Parathyroid adenoma (tissue), 2 donors: Measurements from ENCODE around the gene IL12A.

Experiments
- H2AFZ ChIP-seq: fragments of 300-600 bp; sonication (generic); one replicate; pipeline ENCODE4 v1.7.0; 2017; ENCODE audit warnings: antibody characterized with exemption, mild to moderate bottlenecking
- H3K27ac ChIP-seq: fragments of 300-600 bp; sonication (generic); one replicate; pipeline ENCODE4 v1.7.0; 2017
- H3K27me3 ChIP-seq: fragments of 300-600 bp; sonication (generic); one replicate; pipeline ENCODE4 v1.7.0; 2017; ENCODE audit warnings: low read length; ENCODE audit not compliant: control insufficient read depth, insufficient read depth
- H3K36me3 ChIP-seq: fragments of 300-600 bp; sonication (generic); one replicate; pipeline ENCODE4 v1.7.0; 2017; ENCODE audit warnings: low read length; ENCODE audit not compliant: control insufficient read depth, insufficient read depth
- H3K4me1 ChIP-seq: fragments of 300-600 bp; sonication (generic); one replicate; pipeline ENCODE4 v1.7.0; 2017; ENCODE audit warnings: control low read depth
- H3K4me2 ChIP-seq: fragments of 300-600 bp; sonication (generic); one replicate; pipeline ENCODE4 v1.7.0; 2017; ENCODE audit warnings: low read length
- H3K4me3 ChIP-seq: fragments of 300-600 bp; sonication (generic); one replicate; pipeline ENCODE4 v1.7.0; 2017; ENCODE audit warnings: low read depth, low read length
- H3K79me2 ChIP-seq: fragments of 300-600 bp; sonication (generic); one replicate; pipeline ENCODE4 v1.7.0; 2017; ENCODE audit warnings: control low read depth
- H3K9ac ChIP-seq: fragments of 300-600 bp; sonication (generic); one replicate; pipeline ENCODE4 v1.7.0; 2017; ENCODE audit warnings: mild to moderate bottlenecking
- H3K9me3 ChIP-seq: fragments of 300-600 bp; sonication (generic); one replicate; pipeline ENCODE4 v1.7.0; 2017; ENCODE audit warnings: low read length; ENCODE audit not compliant: control insufficient read depth
- TF ChIP-seq, protein P1 (sequence below): fragments of 300-600 bp; sonication (generic); IDR thresholded peaks from one replicate; pipeline ENCODE4 v1.7.0; 2017; ENCODE audit warnings: antibody characterized with exemption, mild to moderate bottlenecking
- donor health status: primary hyperparathyroidism.

The IL12A gene

GRCh38 chr3:159996018-159996417 lies 7.4 kb downstream of the IL12A start:
- Histone ChIP-seq H3K4me3 (no peak overlapping the region), H2AFZ (no peak overlapping the region), H3K4me1 (no peaks in the 10 kb centered on the region), H3K9me3 (no peaks in the 10 kb centered on the region), H3K9ac (no peak overlapping the region), H3K36me3 (no peaks in the 10 kb centered on the region), H3K79me2 (no peaks in the 10 kb centered on the region), H3K27me3 (no peaks in the 10 kb centered on the region), H3K27ac (no peak overlapping the region), H3K4me2 (no peak overlapping the region)
- TF ChIP-seq, protein P1, sequence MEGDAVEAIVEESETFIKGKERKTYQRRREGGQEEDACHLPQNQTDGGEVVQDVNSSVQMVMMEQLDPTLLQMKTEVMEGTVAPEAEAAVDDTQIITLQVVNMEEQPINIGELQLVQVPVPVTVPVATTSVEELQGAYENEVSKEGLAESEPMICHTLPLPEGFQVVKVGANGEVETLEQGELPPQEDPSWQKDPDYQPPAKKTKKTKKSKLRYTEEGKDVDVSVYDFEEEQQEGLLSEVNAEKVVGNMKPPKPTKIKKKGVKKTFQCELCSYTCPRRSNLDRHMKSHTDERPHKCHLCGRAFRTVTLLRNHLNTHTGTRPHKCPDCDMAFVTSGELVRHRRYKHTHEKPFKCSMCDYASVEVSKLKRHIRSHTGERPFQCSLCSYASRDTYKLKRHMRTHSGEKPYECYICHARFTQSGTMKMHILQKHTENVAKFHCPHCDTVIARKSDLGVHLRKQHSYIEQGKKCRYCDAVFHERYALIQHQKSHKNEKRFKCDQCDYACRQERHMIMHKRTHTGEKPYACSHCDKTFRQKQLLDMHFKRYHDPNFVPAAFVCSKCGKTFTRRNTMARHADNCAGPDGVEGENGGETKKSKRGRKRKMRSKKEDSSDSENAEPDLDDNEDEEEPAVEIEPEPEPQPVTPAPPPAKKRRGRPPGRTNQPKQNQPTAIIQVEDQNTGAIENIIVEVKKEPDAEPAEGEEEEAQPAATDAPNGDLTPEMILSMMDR, result no peak

DNA sequence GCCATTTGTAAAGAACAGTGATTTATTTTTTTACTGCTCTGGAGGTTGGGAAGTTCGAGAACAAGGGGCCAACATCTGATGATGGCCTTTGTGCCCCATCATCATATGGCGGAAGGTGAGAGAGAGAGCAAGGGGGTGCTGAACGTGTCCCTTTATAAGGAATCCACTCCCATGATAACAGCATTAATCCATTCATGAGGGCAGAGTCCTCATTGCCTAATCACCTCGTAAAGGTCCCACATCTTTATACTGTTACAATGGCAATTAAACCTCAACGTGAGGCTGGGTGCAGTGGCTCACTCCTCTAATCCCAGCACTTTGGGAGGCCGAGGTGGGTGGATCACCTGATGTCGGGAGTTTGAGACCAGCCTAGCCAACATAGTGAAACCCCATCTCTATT lies 8.3 kb downstream of the IL12A start:
- Histone ChIP-seq H3K4me1 (no peaks in the 10 kb centered on the region), H3K36me3 (no peaks in the 10 kb centered on the region), H3K9me3 (no peaks in the 10 kb centered on the region), H3K4me3 (no peak overlapping the region), H3K79me2 (no peaks in the 10 kb centered on the region), H3K27ac (no peak overlapping the region), H3K4me2 (no peak overlapping the region), H3K9ac (no peak overlapping the region), H2AFZ (no peak overlapping the region), H3K27me3 (no peaks in the 10 kb centered on the region)
- TF ChIP-seq, protein P1, result no peak

DNA sequence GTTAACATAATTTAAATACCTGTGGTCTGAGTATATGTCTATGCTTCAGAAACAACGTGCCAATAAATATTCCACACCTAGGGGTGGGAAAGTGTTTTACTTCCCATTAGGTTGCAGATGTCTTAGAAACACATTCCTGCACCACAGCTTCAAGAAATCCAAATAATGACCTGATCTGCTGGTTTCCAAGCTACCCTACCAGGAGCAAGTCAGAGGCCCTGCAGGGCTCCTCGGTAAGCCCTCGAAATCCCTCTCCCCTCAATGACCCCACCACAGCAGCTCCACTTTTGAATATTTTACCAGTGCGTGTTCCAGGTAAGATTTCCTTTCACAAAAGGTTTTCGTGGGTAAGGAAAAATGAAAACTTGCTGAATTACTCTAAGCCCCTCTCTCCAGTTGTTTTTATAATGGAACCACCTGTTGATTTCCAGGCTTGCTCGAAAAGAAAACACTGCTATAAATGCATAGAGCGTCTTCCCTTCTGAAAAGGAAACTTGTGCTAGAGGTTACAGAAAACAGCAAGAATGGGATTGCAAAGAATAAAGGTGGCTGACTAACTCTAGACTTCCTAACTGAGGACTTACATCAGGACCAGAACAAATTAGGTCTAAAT lies 12.6 kb downstream of the IL12A start:
- no peaks in the 10 kb centered on the region for H3K27me3 ChIP-seq
- no peaks in the 10 kb centered on the region for H3K9me3 ChIP-seq
- H2AFZ ChIP-seq, result no peak overlapping the region
- no peaks in the 10 kb centered on the region for H3K36me3 ChIP-seq
- no peak overlapping the region for H3K4me3 ChIP-seq
- H3K4me2 ChIP-seq, result no peak overlapping the region
- H3K4me1 ChIP-seq, result no peaks in the 10 kb centered on the region
- no peak overlapping the region for H3K9ac ChIP-seq
- TF ChIP-seq, protein P1, result no peak
- no peak overlapping the region for H3K27ac ChIP-seq
- H3K79me2 ChIP-seq, result no peaks in the 10 kb centered on the region

- Histone ChIP-seq H3K4me1 (no peaks in the 10 kb centered on the region), H3K36me3 (no peaks in the 10 kb centered on the region), H3K79me2 (no peaks in the 10 kb centered on the region), H3K27ac (no peak overlapping the region), H2AFZ (no peak overlapping the region), H3K4me3 (no peak overlapping the region), H3K27me3 (no peaks in the 10 kb centered on the region), H3K9ac (no peak overlapping the region), H3K9me3 (no peaks in the 10 kb centered on the region), H3K4me2 (no peak overlapping the region)
- TF ChIP-seq, protein P1, result no peak
Observed at GRCh38 chr3:160001850-160002623, 13.4 kb downstream of the IL12A start.
